ENCODE results near the gene CTSH.

The CTSH gene

GRCh38 chr15:78990278-78990677, 45.4 kb upstream of the CTSH start:
- no peak overlapping the region for H3K4me3 ChIP-seq (ENCODE audit: control insufficient read depth, low read depth, low read length)
- TF ChIP-seq CTCF (conservative IDR thresholded peaks at IDR 0.05; ENCODE audit: control insufficient read depth, insufficient read depth, low read depth, low read length) = no peak
- no peak for DNase-seq (ENCODE audit: low read depth)

GRCh38 chr15:78989701-78990240, 44.9 kb upstream of the CTSH start:
- TF ChIP-seq CTCF (conservative IDR thresholded peaks at IDR 0.05; ENCODE audit: control insufficient read depth, insufficient read depth, low read depth, low read length) = no peak
- DNase-seq (ENCODE audit: low read depth) = no peak

GRCh38 chr15:78988361-78988911, 43.6 kb upstream of the CTSH start:
- no peak overlapping the region for H3K4me3 ChIP-seq (ENCODE audit: control insufficient read depth, low read depth, low read length)
- DNase-seq (ENCODE audit: low read depth) = peak; percentile 95
- no peak for TF ChIP-seq CTCF (conservative IDR thresholded peaks at IDR 0.05; ENCODE audit: control insufficient read depth, insufficient read depth, low read depth, low read length)

More at GRCh38 chr15:78989701-78990240, 44.9 kb upstream of the CTSH start:
- no peak overlapping the region for H3K4me3 ChIP-seq (ENCODE audit: control insufficient read depth, low read depth, low read length)

GRCh38 chr15:78987556-78988360, 42.9 kb upstream of the CTSH start:
- no peak for TF ChIP-seq CTCF (conservative IDR thresholded peaks at IDR 0.05; ENCODE audit: control insufficient read depth, insufficient read depth, low read depth, low read length)
- no peak overlapping the region for H3K4me3 ChIP-seq (ENCODE audit: control insufficient read depth, low read depth, low read length)
- peak; percentile 18 for DNase-seq (ENCODE audit: low read depth)

GRCh38 chr15:78985859-78986475, 41.1 kb upstream of the CTSH start:
- TF ChIP-seq CTCF (conservative IDR thresholded peaks at IDR 0.05; ENCODE audit: control insufficient read depth, insufficient read depth, low read depth, low read length) = no peak

GRCh38 chr15:78984041-78984440, 39.2 kb upstream of the CTSH start:
- H3K4me3 ChIP-seq (ENCODE audit: control insufficient read depth, low read depth, low read length) = no peak overlapping the region
- TF ChIP-seq CTCF (conservative IDR thresholded peaks at IDR 0.05; ENCODE audit: control insufficient read depth, insufficient read depth, low read depth, low read length) = no peak
- no peak for DNase-seq (ENCODE audit: low read depth)

More at GRCh38 chr15:78985859-78986475, 41.1 kb upstream of the CTSH start:
- no peak overlapping the region for H3K4me3 ChIP-seq (ENCODE audit: control insufficient read depth, low read depth, low read length)
- no peak for DNase-seq (ENCODE audit: low read depth)

Measured in fibroblast of mammary gland (primary cell).